Pancreas (tissue), 10 donors: ENCODE measurements around the gene KHDC1L. TPM values are rescaled to one million over a fixed set of nuclear protein-coding genes. Genes with fewer than 3 reads are reported as not detected.

Experiments
- ATAC-seq, 4 donors: fragments of 200-7000 bp; cut with Tn5 transposase; one replicate each; pipeline versions ENCODE4 v1.8.0 to v1.9.1; 2020; ENCODE audit warnings: mild to moderate bottlenecking in 4 of 4, moderate library complexity in 4 of 4
- DNase-seq, 6 donors: peaks; one replicate each; pipeline ENCODE4 v3.0.0-alpha.2; 2020
- FAIRE-seq: peaks from 2 replicates; lab custom pipeline; 2012; peaks lifted over from hg19 to GRCh38; lab: Jason Lieb, UNC
- H3K27ac ChIP-seq, 4 donors: fragments of 200-600 bp; sonication (generic); 1 replicate in 3 of 4; 2 replicates in 1 of 4; pipeline versions ENCODE4 v1.5.0 to v1.8.0; 2020
- H3K27me3 ChIP-seq, 4 donors: fragments of 200-600 bp; one replicate each; pipeline ENCODE4 v1.8.0; 2021
- H3K36me3 ChIP-seq, 3 donors: fragments of 200-600 bp; sonication (generic) in 1 of 3; one replicate each; pipeline versions ENCODE4 v1.5.0 to v1.8.0; 2020 to 2021
- H3K4me1 ChIP-seq, 3 donors: fragments of 200-600 bp; one replicate each; pipeline ENCODE4 v1.8.0; 2021
- H3K4me3 ChIP-seq, 4 donors: fragments of 200-600 bp; sonication (generic) in 2 of 4; one replicate each; pipeline versions ENCODE4 v1.5.0 to v1.8.0; 2020 to 2021
- H3K9me3 ChIP-seq, 4 donors: fragments of 200-600 bp; one replicate each; pipeline ENCODE4 v1.8.0; 2021
- WGBS, 2 donors: extraction: QIAGEN DNeasy Blood & Tissue Kit; methylation state at CpG; one replicate each; pipeline ENCODE4 v1.1.7; 2013; 5-methylcytosine and 5-hydroxymethylcytosine counted together
- intact Hi-C, 3 donors: fragments of 100-400 bp; cut with DNase I; formaldehyde crosslinking; loops; one replicate each; pipeline versions ENCODE4 v1.11.1 to v1.14.2; 2022
- polyA plus RNA-seq, 2 donors: library from polyadenylated mRNA; stranded (reverse); fragments of 200-250 nt; gene quantifications; one replicate each; pipeline ENCODE4 v1.2.3, GENCODE V29; 2013
- total RNA-seq, 6 donors: library from RNA; stranded (reverse); fragmentation: NEBNext Ultra II Directional in 4 of 6; extraction: Animal tissue kit (Norgen Biotek cat#: 25700) in 4 of 6; gene quantifications; one replicate each; pipeline versions ENCODE4 v1.2.1 to v1.2.4, GENCODE V29; 2021 to 2023
- TF ChIP-seq, protein P1 (sequence below), 4 donors: fragments of 200-600 bp; sonication (generic) in 3 of 4; IDR thresholded peaks; one replicate each; pipeline versions ENCODE4 v1.5.0 to v1.8.0; 2021; ENCODE audit warnings: antibody characterized with exemption in 4 of 4
- donor health status: healthy with polysubstance abuse.
- donor health status: DM: no; HTN: no; CAD: no; lungs with moderate emphysema.
- donor health status: DM: no; HTN: no; CAD: no.
- donor health status: control.
- donor health status: control.
- donor health status: Bipolar disorder and iron deficiency.
- donor health status: DM: yes; HTN: yes; CAD: no.
- donor health status: DM: no; HTN: no; CAD: no.
- donor health status: DM: no; HTN: no; CAD: no.
- donor health status: DM: yes; HTN: yes; CAD: no.

The KHDC1L gene
- total and polyA plus RNA-seq, 8 donors = 0.28 to 0.38 TPM; not detected in 6

DNA sequence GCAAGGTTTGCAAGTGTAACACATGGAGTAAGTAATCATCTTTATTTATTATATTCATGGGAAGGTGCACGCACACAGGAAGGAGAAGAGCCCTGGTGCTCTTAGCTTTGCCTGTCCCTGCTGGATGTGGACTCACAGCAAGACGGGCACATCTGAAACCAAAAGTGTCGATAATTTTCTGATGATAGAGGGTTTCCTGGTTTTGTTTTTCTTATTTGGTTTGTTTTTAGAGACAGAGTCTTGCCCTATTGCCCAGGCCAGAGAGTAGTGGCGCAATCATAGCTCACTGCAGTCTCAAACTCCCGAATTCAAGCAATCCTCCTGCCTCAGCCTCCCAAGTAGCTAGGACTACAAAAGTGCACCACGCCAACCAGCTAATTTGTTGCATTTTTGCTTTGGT, 7.8 kb upstream of the KHDC1L start:
- WGBS, 2 donors = 79 to 82% methylated on average over 6 of the region's 6 CpGs
- H3K4me1 ChIP-seq = no peaks in the 10 kb centered on the region
- no peak overlapping the region for H3K4me3 ChIP-seq
- FAIRE-seq (no peak), ATAC-seq (no peak), DNase-seq (no peak)
- no peak overlapping the region for H3K27ac ChIP-seq
- H3K9me3 ChIP-seq = no peaks in the 10 kb centered on the region
- H3K36me3 ChIP-seq = no peaks in the 10 kb centered on the region
- intact Hi-C loops = no loop called here
- H3K27me3 ChIP-seq = no peaks in the 10 kb centered on the region
- TF ChIP-seq, protein P1, sequence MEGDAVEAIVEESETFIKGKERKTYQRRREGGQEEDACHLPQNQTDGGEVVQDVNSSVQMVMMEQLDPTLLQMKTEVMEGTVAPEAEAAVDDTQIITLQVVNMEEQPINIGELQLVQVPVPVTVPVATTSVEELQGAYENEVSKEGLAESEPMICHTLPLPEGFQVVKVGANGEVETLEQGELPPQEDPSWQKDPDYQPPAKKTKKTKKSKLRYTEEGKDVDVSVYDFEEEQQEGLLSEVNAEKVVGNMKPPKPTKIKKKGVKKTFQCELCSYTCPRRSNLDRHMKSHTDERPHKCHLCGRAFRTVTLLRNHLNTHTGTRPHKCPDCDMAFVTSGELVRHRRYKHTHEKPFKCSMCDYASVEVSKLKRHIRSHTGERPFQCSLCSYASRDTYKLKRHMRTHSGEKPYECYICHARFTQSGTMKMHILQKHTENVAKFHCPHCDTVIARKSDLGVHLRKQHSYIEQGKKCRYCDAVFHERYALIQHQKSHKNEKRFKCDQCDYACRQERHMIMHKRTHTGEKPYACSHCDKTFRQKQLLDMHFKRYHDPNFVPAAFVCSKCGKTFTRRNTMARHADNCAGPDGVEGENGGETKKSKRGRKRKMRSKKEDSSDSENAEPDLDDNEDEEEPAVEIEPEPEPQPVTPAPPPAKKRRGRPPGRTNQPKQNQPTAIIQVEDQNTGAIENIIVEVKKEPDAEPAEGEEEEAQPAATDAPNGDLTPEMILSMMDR (IDR thresholded peaks at IDR 0.05) = no peak

DNA sequence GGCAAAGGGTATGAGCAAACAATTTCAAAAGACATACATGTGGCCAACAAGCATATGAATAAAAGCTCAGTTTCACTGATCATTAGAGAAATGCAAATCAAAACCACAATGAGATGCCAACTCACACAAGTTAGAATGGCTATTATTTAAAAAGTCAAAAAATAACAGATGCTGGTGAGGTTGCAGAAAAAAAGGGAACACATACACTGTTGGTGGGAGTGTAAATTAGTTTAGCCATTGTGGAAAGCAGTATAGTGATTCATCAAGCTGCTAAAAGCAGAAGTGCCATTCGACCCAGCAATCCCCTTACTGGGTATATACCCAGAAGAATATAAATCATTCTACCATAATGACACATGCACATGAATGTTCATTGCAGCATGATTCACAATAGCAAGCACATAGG, 6.7 kb upstream of the KHDC1L start:
- H3K27me3 ChIP-seq = no peaks in the 10 kb centered on the region
- H3K4me1 ChIP-seq = no peaks in the 10 kb centered on the region
- H3K36me3 ChIP-seq = no peaks in the 10 kb centered on the region
- DNase-seq (no peak), FAIRE-seq (no peak), ATAC-seq (no peak)
- intact Hi-C loops = no loop called here
- no peak overlapping the region for H3K27ac ChIP-seq
- TF ChIP-seq, protein P1 (IDR thresholded peaks at IDR 0.05) = no peak
- 47 to 52% methylated on average over 1 of the region's 1 CpG for WGBS, 2 donors
- no peak overlapping the region for H3K4me3 ChIP-seq
- no peaks in the 10 kb centered on the region for H3K9me3 ChIP-seq

DNA sequence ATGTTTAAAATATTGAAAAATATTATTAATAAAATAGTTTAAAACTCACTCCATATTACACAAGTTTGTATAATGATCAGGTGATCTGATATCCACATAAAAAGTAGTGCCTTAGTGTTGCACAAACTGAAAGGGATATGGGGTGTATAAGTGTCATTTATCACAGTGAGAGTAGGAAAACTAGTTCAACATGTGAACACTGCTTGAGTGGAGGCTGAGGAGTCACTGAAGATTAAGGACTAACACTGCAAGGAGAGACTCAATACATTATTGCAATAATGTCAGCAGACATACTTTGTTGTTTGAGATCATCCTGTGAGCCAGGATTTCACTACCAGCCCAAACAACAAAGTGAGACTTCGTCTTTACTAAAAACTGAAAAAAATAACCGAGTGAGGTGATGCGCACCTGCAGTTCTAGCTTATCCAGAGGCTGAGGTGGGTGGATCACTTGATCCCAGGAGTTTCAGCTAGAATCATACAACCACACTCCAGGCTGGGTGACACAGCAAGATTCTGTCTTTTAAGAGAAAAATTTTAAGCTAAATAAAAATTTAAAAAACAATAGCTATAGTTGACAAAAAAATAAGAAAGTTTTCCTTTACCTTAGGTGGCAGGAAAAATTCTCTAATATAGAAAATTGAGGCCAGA, 2.4 kb upstream of the KHDC1L start:
- Histone ChIP-seq H3K27me3 (no peaks in the 10 kb centered on the region), H3K4me1 (no peaks in the 10 kb centered on the region), H3K9me3 (no peaks in the 10 kb centered on the region), H3K36me3 (no peaks in the 10 kb centered on the region), H3K27ac (no peak overlapping the region), H3K4me3 (no peak overlapping the region)
- TF ChIP-seq, protein P1 (IDR thresholded peaks at IDR 0.05) = no peak
- 66 to 83% methylated on average over 3 of the region's 3 CpGs for WGBS, 2 donors
- ATAC-seq (no peak), FAIRE-seq (no peak), DNase-seq (no peak)
- intact Hi-C loops = no loop called here

DNA sequence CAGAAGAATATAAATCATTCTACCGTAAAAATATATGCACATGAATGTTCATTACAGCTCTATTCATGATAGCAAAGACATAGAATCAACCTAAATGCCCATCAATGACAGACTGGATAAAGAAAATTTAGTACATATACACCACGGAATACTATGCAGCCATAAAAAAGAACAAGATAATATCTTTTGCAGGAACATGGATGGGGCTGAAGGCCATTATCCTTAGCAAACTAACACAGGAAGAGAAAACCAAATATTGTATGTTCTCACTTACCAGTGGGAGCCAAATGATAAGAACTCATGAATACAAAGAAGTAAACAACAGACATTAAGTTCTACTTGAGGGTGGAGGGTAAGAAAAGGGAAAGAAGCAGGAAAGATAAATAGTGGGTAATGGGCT, 8.4 kb downstream of the KHDC1L start:
- Histone ChIP-seq H3K27ac (no peak overlapping the region), H3K9me3 (no peaks in the 10 kb centered on the region), H3K36me3 (no peaks in the 10 kb centered on the region), H3K4me1 (no peaks in the 10 kb centered on the region), H3K4me3 (no peak overlapping the region), H3K27me3 (no peaks in the 10 kb centered on the region)
- intact Hi-C loops = no loop called here
- 84 to 90% methylated on average over 2 of the region's 2 CpGs for WGBS, 2 donors
- DNase-seq = no peak
- no peak for ATAC-seq
- FAIRE-seq = no peak
- TF ChIP-seq, protein P1 (IDR thresholded peaks at IDR 0.05) = no peak

DNA sequence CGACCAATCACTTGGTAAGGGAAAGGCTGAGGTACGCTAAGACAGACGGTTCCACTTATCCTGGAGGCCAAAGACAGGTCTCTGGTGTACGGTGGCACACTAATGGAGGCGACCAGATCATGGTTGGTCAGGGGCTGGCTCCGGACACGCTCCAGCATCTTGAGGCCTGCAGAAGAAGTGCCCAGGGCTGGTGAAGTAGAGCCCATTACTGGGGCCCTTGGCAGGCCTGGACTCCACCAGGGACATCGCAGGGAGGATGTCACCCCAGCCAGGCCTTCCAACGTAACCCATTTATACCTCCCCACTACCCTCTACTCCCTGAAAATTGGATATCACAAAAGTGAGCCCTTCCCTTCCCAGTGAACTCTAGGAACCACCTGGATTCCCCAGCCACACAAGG, 16.2 kb downstream of the KHDC1L start:
- H3K27me3 ChIP-seq = no peaks in the 10 kb centered on the region
- no peak overlapping the region for H3K27ac ChIP-seq
- TF ChIP-seq, protein P1 (IDR thresholded peaks at IDR 0.05) = no peak
- no peak overlapping the region for H3K4me3 ChIP-seq
- H3K9me3 ChIP-seq = no peaks in the 10 kb centered on the region
- no peaks in the 10 kb centered on the region for H3K36me3 ChIP-seq
- FAIRE-seq (no peak), ATAC-seq (no peak), DNase-seq (no peak)
- 75 to 88% methylated on average over 9 of the region's 9 CpGs for WGBS, 2 donors
- intact Hi-C loops = no loop called here
- no peaks in the 10 kb centered on the region for H3K4me1 ChIP-seq
